ENCODE results near the gene PTPRT. TPM values are rescaled to one million over a fixed set of nuclear protein-coding genes. Genes with fewer than 3 reads are reported as not detected.

PTPRT gene
- total and polyA plus RNA-seq, 2 experiments from 2014 or later = not detected

GRCh38 chr20:42706759-42707158 is 482.9 kb downstream of the PTPRT start:
- Histone ChIP-seq H3F3A (replicated peaks; ENCODE audit: low read depth) (no peaks in the 10 kb centered on the region), H3K4me3 (no peak overlapping the region), H3K4me1 (ENCODE audit: insufficient read depth) (no peaks in the 10 kb centered on the region), H3K4me2 (no peak overlapping the region), H3K36me3 (ENCODE audit: insufficient read depth) (peaks cover 10% of the 10 kb centered on the region; the same call in 1 of the 2 replicates), H4K20me1 (replicated peaks; ENCODE audit: insufficient read depth) (no peaks in the 10 kb centered on the region), H2AFZ (no peak overlapping the region), H3K27me3 (ENCODE audit: insufficient read depth) (no peaks in the 10 kb centered on the region), H3K79me2 (replicated peaks; ENCODE audit: insufficient read depth) (no peaks in the 10 kb centered on the region), H3K27ac (ENCODE audit: low read depth) (no peak overlapping the region), H3K9me2 (ENCODE audit: insufficient read depth) (no peaks in the 10 kb centered on the region)
- Mint-ChIP-seq H3K4me1 (no peaks in the 10 kb centered on the region), H3K9me3 (peaks cover 100% of the 10 kb centered on the region), H3K27me3 (ENCODE audit: insufficient read depth, low read depth, poor library complexity) (peaks cover 7% of the 10 kb centered on the region), H3K36me3 (ENCODE audit: low read depth) (peaks cover 56% of the 10 kb centered on the region), H3K4me3 (no peak overlapping the region), H3K27ac (no peak overlapping the region)
- no peak for DNase-seq (ENCODE audit: low spot score)
- ATAC-seq = no peak
- no peak for TF ChIP-seq STAT1 (IDR thresholded peaks at IDR 0.05; ENCODE audit: unreplicated experiment)
- no peak for TF ChIP-seq ETS1 (IDR thresholded peaks at IDR 0.05)
- no peak for TF ChIP-seq POLR2AphosphoS5 (IDR thresholded peaks at IDR 0.05; ENCODE audit: low read depth)
- no peak for TF ChIP-seq EZH2 (IDR thresholded peaks at IDR 0.05; ENCODE audit: low read depth, unreplicated experiment)
- TF ChIP-seq NANOG (IDR thresholded peaks at IDR 0.05; ENCODE audit: borderline replicate concordance) = no peak

GRCh38 chr20:42705550-42705949 is 484.2 kb downstream of the PTPRT start:
- Histone ChIP-seq H3K4me2 (no peak overlapping the region), H4K20me1 (replicated peaks; ENCODE audit: insufficient read depth) (no peaks in the 10 kb centered on the region)
- no peak overlapping the region for H3K27ac Mint-ChIP-seq
- TF ChIP-seq NANOG (IDR thresholded peaks at IDR 0.05; ENCODE audit: borderline replicate concordance) (no peak), ETS1 (IDR thresholded peaks at IDR 0.05) (no peak), CTCF (conservative IDR thresholded peaks at IDR 0.05; ENCODE audit: low read depth in 2 of 2) (no peak), POLR2AphosphoS5 (IDR thresholded peaks at IDR 0.05; ENCODE audit: low read depth) (no peak), CREB1 (CRISPR knock-in tag; IDR thresholded peaks at IDR 0.05; ENCODE audit: low read depth) (no peak), ZNF462 (CRISPR knock-in tag; IDR thresholded peaks at IDR 0.05) (no peak)

More at GRCh38 chr20:42705550-42705949, 484.2 kb downstream of the PTPRT start:
- Histone ChIP-seq H2AFZ (no peak overlapping the region), H3K36me3 (ENCODE audit: insufficient read depth) (peaks cover 10% of the 10 kb centered on the region; the same call in 1 of the 2 replicates), H3K9me2 (ENCODE audit: insufficient read depth) (no peaks in the 10 kb centered on the region), H3K27me3 (ENCODE audit: insufficient read depth) (no peaks in the 10 kb centered on the region), H3K4me3 (no peak overlapping the region), H3F3A (replicated peaks; ENCODE audit: low read depth) (no peaks in the 10 kb centered on the region), H3K4me1 (ENCODE audit: insufficient read depth) (no peaks in the 10 kb centered on the region), H3K27ac (ENCODE audit: low read depth) (no peak overlapping the region), H3K79me2 (replicated peaks; ENCODE audit: insufficient read depth) (no peaks in the 10 kb centered on the region)
- DNase-seq (ENCODE audit: low spot score) (no peak), ATAC-seq (no peak)
- Mint-ChIP-seq H3K9me3 (peaks cover 100% of the 10 kb centered on the region), H3K4me3 (no peak overlapping the region), H3K36me3 (ENCODE audit: low read depth) (peaks cover 52% of the 10 kb centered on the region), H3K4me1 (no peaks in the 10 kb centered on the region), H3K27me3 (ENCODE audit: insufficient read depth, low read depth, poor library complexity) (peaks cover 7% of the 10 kb centered on the region)
